Activated CD4-positive, alpha-beta T cell treated with anti-CD3 and anti-CD28 coated beads, Interleukin-2, amount 50 U/mL, for 1 hour (primary cell): ENCODE data around the gene RAD18.
A peak's percentile ranks its signal among the peaks of the same experiment; 100 is the strongest.

ENCODE experiments used
- DNase-seq: peaks from one replicate; pipeline ENCODE4 v3.0.0-alpha.2; 2020

Gene RAD18

GRCh38 chr3:8984526-8984925 is 21.3 kb upstream of the RAD18 start:
- DNase-seq: no peak

- no peak for DNase-seq
Measured at GRCh38 chr3:8984081-8984480, 20.8 kb upstream of the RAD18 start.

- no peak for DNase-seq
Measured at GRCh38 chr3:8983591-8983990, 20.3 kb upstream of the RAD18 start.

- DNase-seq: no peak
Measured at GRCh38 chr3:8983026-8983425, 19.8 kb upstream of the RAD18 start.

GRCh38 chr3:8982509-8982908 is 19.2 kb upstream of the RAD18 start:
- no peak for DNase-seq

GRCh38 chr3:8981700-8982099 is 18.4 kb upstream of the RAD18 start:
- DNase-seq: no peak

- no peak for DNase-seq
Measured at GRCh38 chr3:8981296-8981695, 18.0 kb upstream of the RAD18 start.

GRCh38 chr3:8980756-8981257 is 17.5 kb upstream of the RAD18 start:
- DNase-seq: no peak

- DNase-seq: no peak
Measured at GRCh38 chr3:8979262-8979661, 16.0 kb upstream of the RAD18 start.

- no peak for DNase-seq
Measured at GRCh38 chr3:8978551-8978950, 15.3 kb upstream of the RAD18 start.

GRCh38 chr3:8976540-8977182 is 13.4 kb upstream of the RAD18 start:
- DNase-seq: no peak

- DNase-seq: no peak
Measured at GRCh38 chr3:8975081-8976020, 12.1 kb upstream of the RAD18 start.

- DNase-seq: no peak
Measured at GRCh38 chr3:8974458-8974857, 11.2 kb upstream of the RAD18 start.

GRCh38 chr3:8972639-8973038 is 9.4 kb upstream of the RAD18 start:
- no peak for DNase-seq

- peak; percentile 72 for DNase-seq
Measured at GRCh38 chr3:8970971-8971589, 7.8 kb upstream of the RAD18 start.

- DNase-seq: no peak
Measured at GRCh38 chr3:8969241-8969640, 6.0 kb upstream of the RAD18 start.

GRCh38 chr3:8968375-8968882 is 5.2 kb upstream of the RAD18 start:
- no peak for DNase-seq

- DNase-seq: no peak
Measured at GRCh38 chr3:8967553-8967952, 4.3 kb upstream of the RAD18 start.

GRCh38 chr3:8966820-8967348 is 3.6 kb upstream of the RAD18 start:
- DNase-seq: no peak

GRCh38 chr3:8966150-8966819 is 3.0 kb upstream of the RAD18 start:
- DNase-seq: no peak

GRCh38 chr3:8964436-8965370 is 1.4 kb upstream of the RAD18 start:
- DNase-seq: no peak
